C4-2B (cell line): ENCODE data around the gene CDC42BPA.

Experiments
- ZFX ChIP-seq: fragments of 450-650 bp; IDR thresholded peaks from 2 replicates; pipeline ENCODE4 v1.6.1; 2017
- TF ChIP-seq, protein P1 (sequence below): fragments of 450-650 bp; conservative IDR thresholded peaks from 2 replicates; pipeline ENCODE4 v1.5.1; 2017; ENCODE audit warnings: mild to moderate bottlenecking

DNA sequence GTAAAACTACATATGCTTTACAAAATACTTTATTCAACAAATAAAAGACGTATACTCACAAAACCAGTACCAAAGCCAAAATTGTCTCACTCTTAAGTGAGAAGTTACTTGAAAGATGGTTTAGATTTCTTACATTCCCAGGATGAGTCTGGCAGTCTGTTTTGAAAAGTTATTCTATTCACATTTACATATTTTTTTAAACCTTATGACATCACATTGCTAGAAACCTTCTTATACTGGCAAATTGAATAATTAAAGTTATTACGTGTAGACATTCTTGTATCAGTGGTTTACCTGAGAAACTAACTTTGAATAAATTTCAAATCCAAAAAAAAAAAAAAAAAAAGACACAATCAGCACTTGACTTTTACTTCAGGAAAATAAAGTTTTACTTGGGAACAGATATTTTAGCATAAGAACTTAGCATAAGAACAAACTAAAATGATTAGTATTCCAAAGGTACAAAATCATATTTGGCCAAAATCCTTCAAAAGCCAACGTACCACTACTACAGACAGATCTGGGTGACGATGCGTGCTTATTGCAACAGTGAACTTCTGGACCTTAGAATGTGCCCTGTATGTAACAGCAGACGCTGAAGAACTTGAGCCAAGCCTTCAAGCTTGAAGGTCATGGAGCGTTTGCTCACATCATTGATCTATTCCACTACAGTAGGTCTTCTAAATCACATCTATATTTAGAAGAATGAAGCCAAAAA is 2.5 kb downstream of the CDC42BPA start:
- TF ChIP-seq, protein P1, sequence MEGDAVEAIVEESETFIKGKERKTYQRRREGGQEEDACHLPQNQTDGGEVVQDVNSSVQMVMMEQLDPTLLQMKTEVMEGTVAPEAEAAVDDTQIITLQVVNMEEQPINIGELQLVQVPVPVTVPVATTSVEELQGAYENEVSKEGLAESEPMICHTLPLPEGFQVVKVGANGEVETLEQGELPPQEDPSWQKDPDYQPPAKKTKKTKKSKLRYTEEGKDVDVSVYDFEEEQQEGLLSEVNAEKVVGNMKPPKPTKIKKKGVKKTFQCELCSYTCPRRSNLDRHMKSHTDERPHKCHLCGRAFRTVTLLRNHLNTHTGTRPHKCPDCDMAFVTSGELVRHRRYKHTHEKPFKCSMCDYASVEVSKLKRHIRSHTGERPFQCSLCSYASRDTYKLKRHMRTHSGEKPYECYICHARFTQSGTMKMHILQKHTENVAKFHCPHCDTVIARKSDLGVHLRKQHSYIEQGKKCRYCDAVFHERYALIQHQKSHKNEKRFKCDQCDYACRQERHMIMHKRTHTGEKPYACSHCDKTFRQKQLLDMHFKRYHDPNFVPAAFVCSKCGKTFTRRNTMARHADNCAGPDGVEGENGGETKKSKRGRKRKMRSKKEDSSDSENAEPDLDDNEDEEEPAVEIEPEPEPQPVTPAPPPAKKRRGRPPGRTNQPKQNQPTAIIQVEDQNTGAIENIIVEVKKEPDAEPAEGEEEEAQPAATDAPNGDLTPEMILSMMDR = no peak
- no peak for TF ChIP-seq ZFX
